Omental fat pad (tissue), 4 donors: ENCODE measurements around the gene IFT22. TPM values are rescaled to one million over a fixed set of nuclear protein-coding genes. Genes with fewer than 3 reads are reported as not detected.
"Not testable (repeated sequence)": the region's sequence is repeated elsewhere in the genome, so short reads cannot be mapped to it uniquely, and the experiment has no call there.

Experiments used
- ATAC-seq: fragments of 150-250 bp; one replicate; pipeline ENCODE4 v1.9.1; 2016; ENCODE audit warnings: mild to moderate bottlenecking, moderate library complexity; ENCODE audit not compliant: low FRiP score
- DNase-seq: peaks from one replicate; pipeline ENCODE4 v3.0.0-alpha.2; 2019; ENCODE audit warnings: low spot score
- CTCF ChIP-seq, 3 donors: fragments of 450-650 bp; IDR thresholded peaks; one replicate each; pipeline ENCODE4 v1.5.1; 2016 to 2017; ENCODE audit warnings: antibody characterized with exemption in 3 of 3, mild to moderate bottlenecking in 3 of 3, moderate library complexity in 2 of 3
- total RNA-seq, 4 donors: library from RNA; depleted of rRNA; stranded (reverse); fragments of >200 nt; gene quantifications; one replicate each; pipeline ENCODE4 v1.1.0, GENCODE V29; 2016

Gene IFT22
- total RNA-seq, 4 donors from 2014 or later, result 8.4 to 21.4 (median 12.6) TPM

GRCh38 chr7:101294832-101295121 lies 26.8 kb downstream of the IFT22 start:
- DNase-seq (no peak), ATAC-seq (no peak)
- TF ChIP-seq CTCF (IDR thresholded peaks at IDR 0.05), result no peak

- ATAC-seq (no peak), DNase-seq (no peak)
- TF ChIP-seq CTCF (IDR thresholded peaks at IDR 0.05), result no peak
Measured at GRCh38 chr7:101294039-101294831, 27.4 kb downstream of the IFT22 start.

- not testable (repeated sequence) for DNase-seq, ATAC-seq
Measured at GRCh38 chr7:101293069-101294021, 28.3 kb downstream of the IFT22 start.

GRCh38 chr7:101292566-101292965 lies 29.0 kb downstream of the IFT22 start:
- not testable (repeated sequence) for ATAC-seq

GRCh38 chr7:101290186-101291037 lies 31.2 kb downstream of the IFT22 start:
- DNase-seq, result peak; percentile 85
- not testable (repeated sequence) for ATAC-seq

More at GRCh38 chr7:101292566-101292965, 29.0 kb downstream of the IFT22 start:
- not testable (repeated sequence) for DNase-seq

GRCh38 chr7:101289687-101290086 lies 31.9 kb downstream of the IFT22 start:
- not testable (repeated sequence) for ATAC-seq, DNase-seq

- no peak for DNase-seq
- TF ChIP-seq CTCF (IDR thresholded peaks at IDR 0.05), result no peak
- no peak for ATAC-seq
Measured at GRCh38 chr7:101288439-101288838, 33.2 kb downstream of the IFT22 start.

GRCh38 chr7:101287032-101287431 lies 34.6 kb downstream of the IFT22 start:
- DNase-seq, result no peak
- no peak for TF ChIP-seq CTCF (IDR thresholded peaks at IDR 0.05)
- ATAC-seq, result no peak

- not testable (repeated sequence) for ATAC-seq
Measured at GRCh38 chr7:101285880-101286279, 35.7 kb downstream of the IFT22 start.

More at GRCh38 chr7:101285880-101286279, 35.7 kb downstream of the IFT22 start:
- DNase-seq, result not testable (repeated sequence)
